Putamen (tissue), 1 donor: ENCODE measurements around the gene CGRRF1.

Experiments
- DNase-seq: peaks from one replicate; pipeline ENCODE4 v3.0.0-alpha.2; 2016; ENCODE audit warnings: low spot score

The CGRRF1 gene

DNA sequence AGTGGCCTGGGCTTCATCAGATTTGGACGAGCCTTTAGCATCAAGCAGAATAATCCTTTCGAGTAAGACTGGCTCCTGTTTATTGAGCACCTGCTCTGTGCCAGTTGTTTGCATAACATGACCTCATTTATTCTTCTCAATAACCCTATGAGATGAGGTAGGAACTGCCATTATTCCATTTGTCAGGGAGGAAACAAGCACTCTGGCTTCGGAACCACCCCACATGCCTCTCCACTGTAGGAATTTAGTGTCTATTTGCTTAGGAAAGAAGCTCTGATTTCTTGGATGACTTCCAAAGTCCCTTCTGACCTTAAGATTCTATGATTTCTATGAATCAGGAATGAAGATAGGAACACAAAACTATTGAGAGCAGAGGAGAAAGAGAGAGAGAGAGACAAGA, 68.3 kb downstream of the CGRRF1 start:
- DNase-seq: no peak

DNA sequence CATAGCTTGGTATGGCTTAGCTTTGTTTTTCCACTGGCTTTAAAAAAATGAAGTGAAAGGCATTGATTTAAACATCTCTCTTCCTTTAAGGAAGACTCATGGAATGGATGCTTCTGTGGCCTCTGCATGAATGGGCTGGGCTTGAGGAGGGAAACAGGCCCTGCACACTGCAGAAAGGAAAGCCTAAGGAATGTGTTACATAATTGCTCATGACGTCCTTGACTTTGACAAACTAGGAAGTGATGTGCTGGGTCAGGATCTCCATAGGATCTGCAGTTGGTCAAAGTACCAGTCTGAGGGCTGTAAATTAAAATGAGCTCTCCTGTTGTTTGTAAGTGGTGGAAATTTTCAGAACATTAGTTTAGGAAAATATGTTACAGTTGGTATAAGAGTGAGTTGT, 69.9 kb downstream of the CGRRF1 start:
- DNase-seq: no peak

DNA sequence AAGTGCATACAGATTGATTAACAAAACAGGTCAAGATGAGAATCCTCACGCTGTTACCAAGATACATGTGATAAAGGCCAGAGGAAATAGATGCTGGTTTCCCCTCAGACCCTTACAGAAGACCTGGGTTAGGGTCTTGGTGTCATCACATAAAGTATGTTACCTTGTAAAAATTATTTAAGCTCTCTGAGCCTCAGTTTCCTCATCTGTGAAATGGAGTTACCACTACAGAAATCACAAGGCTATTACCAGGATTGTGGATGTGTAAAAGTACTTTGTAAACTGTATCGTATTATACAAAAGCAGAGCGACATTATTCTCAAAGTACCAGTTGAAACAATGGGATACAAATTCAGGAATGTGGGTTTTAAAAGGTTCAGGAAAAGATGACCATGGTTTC, 71.2 kb downstream of the CGRRF1 start:
- DNase-seq: no peak

DNA sequence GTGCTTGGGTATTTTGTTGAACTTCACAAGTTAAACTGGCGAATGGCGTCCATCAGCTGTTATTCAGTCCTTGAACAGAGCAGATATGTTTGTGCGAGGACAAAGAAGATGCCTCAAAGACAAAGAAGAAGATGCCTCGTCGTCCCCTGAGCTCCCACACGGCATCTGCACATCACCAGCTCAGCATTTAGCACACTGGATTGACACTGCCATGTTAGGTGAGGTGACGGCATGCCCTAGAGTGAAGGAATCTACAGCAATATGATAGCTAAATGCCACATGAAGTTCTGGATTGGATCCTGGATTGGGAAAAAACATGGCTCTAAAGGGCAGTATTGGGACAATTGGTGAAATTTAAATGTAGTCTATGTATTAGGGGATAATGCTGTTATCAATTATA, 72.6 kb downstream of the CGRRF1 start:
- DNase-seq: no peak

DNA sequence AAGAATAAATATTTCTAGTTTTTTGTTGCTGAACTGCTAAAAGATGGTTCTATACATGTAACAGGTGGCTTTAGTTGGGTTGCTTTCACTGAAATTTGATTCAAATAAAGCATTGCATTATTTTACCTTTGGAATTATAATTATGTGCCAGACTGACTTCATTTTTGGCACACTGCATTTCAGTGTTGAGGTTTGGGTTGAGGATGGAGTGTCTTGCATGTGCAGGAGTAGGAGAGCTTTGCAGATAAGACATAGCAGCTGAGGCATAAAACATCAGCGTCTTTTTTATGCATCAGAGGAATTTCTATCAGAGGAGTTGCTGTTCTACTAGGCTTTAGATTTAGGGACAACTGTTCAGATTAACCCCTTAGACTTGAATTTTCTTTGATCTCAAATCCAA, 74.4 kb downstream of the CGRRF1 start:
- DNase-seq: no peak

DNA sequence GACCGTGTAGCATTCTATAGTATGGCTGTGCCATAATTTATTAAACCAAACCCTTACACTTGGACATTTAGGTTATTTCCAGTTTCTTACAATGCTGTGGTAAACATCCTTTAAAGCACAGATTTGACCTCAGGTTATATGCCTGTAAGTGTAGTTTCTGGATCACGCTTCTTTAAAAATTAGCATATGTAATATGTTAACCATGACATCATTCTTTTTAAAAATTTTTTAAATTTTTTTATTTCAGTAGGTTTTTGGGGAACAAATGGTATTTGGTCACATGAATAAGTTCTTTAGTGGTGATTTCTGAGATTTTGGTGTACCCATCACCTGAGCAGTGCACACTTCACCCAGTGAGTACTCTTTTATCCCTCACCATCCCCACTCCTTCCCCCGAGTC, 75.5 kb downstream of the CGRRF1 start:
- no peak for DNase-seq
